ENCODE measurements around the gene HOXA7.

DNA sequence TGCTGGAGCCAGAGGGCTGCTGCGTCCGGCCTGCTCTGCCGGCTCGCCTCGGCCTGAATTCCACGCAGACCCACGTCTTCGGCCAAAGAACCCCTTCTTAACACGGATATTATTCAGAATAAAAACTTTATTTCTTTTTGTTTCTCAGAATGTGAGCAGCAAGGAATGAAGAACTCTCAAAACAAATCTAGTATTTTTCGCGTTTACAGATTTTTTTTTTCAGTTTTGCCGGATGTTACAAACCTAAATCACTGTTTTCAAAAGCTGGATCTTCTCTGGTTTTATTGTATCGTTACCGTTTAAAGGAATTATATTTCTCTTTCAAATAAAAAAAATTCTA lies 49.6 kb downstream of the HOXA7 start:
- TF ChIP-seq POLR2A (IDR thresholded peaks at IDR 0.05): no peak
- TF ChIP-seq, protein P1, sequence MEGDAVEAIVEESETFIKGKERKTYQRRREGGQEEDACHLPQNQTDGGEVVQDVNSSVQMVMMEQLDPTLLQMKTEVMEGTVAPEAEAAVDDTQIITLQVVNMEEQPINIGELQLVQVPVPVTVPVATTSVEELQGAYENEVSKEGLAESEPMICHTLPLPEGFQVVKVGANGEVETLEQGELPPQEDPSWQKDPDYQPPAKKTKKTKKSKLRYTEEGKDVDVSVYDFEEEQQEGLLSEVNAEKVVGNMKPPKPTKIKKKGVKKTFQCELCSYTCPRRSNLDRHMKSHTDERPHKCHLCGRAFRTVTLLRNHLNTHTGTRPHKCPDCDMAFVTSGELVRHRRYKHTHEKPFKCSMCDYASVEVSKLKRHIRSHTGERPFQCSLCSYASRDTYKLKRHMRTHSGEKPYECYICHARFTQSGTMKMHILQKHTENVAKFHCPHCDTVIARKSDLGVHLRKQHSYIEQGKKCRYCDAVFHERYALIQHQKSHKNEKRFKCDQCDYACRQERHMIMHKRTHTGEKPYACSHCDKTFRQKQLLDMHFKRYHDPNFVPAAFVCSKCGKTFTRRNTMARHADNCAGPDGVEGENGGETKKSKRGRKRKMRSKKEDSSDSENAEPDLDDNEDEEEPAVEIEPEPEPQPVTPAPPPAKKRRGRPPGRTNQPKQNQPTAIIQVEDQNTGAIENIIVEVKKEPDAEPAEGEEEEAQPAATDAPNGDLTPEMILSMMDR (IDR thresholded peaks at IDR 0.05): no peak

All from Peyer's patch (tissue), 4 donors.